HepG2 (cell line): Measurements from ENCODE around the gene HS3ST4. TPM values are rescaled to one million over a fixed set of nuclear protein-coding genes. Genes with fewer than 3 reads are reported as not detected.

Source experiments
- ATAC-seq: fragments of 200-7000 bp; cut with Tn5 transposase; 3 replicates; pipeline ENCODE4 v1.9.1; 2020; ENCODE audit warnings: mild to moderate bottlenecking, moderate library complexity
- BruUV-seq: library from RNA; stranded (reverse); fragments of 400-500 nt; replicated peaks from 2 replicates; lab custom pipeline; 2021; lab: Mats Ljungman, UMichigan
- CTCF ChIA-PET: fragments of 300-600 bp; formaldehyde crosslinking; extraction: SDS; loops from one replicate; lab custom pipeline; 2021; ENCODE audit warnings: low total read pairs, inconsistent platforms, low intra/inter-chr PET ratio; lab: Yijun Ruan, JAX
- POLR2A ChIA-PET: fragments of 350-600 bp; sonication (Branson Sonifier 250); formaldehyde crosslinking; loops from one replicate; lab custom pipeline; 2020; ENCODE audit warnings: antibody characterized with exemption, inconsistent platforms; lab: Yijun Ruan, JAX
- DNase-seq: peaks from one replicate; pipeline ENCODE4 v3.0.0-alpha.2; 2015; ENCODE audit warnings: low spot score
- FAIRE-seq: peaks from 3 replicates; lab custom pipeline; 2011; peaks lifted over from hg19 to GRCh38; lab: Jason Lieb, UNC
- H2AFZ ChIP-seq: one replicate; pipeline ENCODE4 v1.6.1; 2011; ENCODE audit warnings: low read length, inconsistent platforms
- H3K27ac ChIP-seq: fragments of 300-600 bp; 3 replicates; pipeline ENCODE4 v1.8.0; 2011; ENCODE audit warnings: mixed run types, mild to moderate bottlenecking, mixed read lengths, low read length, inconsistent platforms; ENCODE audit not compliant: insufficient read depth; ENCODE audit errors: extremely low read length
- H3K27me3 ChIP-seq, 2 experiments: fragments of 200-600 bp in 1 of 2; 2 replicates in 1 of 2; 3 replicates in 1 of 2; pipeline versions ENCODE4 v1.6.0 to v1.8.0; 2011; ENCODE audit warnings: low read length in 2 of 2, mild to moderate bottlenecking in 2 of 2, moderate library complexity in 2 of 2, inconsistent platforms in 1 of 2; ENCODE audit not compliant: insufficient read depth in 2 of 2, control insufficient read depth in 1 of 2
- H3K36me3 ChIP-seq, 2 experiments: fragments of 200-600 bp in 1 of 2; replicated peaks in 1 of 2; 2 replicates in 1 of 2; 3 replicates in 1 of 2; pipeline versions ENCODE4 v1.5.1 to v1.8.0; 2011; ENCODE audit warnings: low read length in 2 of 2, inconsistent platforms in 1 of 2; ENCODE audit not compliant: insufficient read depth in 2 of 2, control insufficient read depth in 1 of 2
- H3K4me1 ChIP-seq: 2 replicates; pipeline ENCODE4 v1.5.1; 2012; ENCODE audit warnings: low read length, inconsistent platforms; ENCODE audit not compliant: insufficient read depth
- H3K4me2 ChIP-seq: 2 replicates; pipeline ENCODE4 v1.6.0; 2011; ENCODE audit warnings: low read depth, low read length, inconsistent platforms
- H3K4me3 ChIP-seq, 3 experiments: fragments of 200-600 bp in 1 of 3; sonication (generic), shearing (Covaris generic) in 1 of 3; replicated peaks in 1 of 3; 2 replicates each; pipeline ENCODE4 v1.5.1; 2011 to 2016; ENCODE audit warnings: low read length in 3 of 3, inconsistent platforms in 2 of 3, low read depth in 2 of 3, mild to moderate bottlenecking in 2 of 3, control low read depth in 1 of 3, mixed read lengths in 1 of 3; ENCODE audit not compliant: insufficient read depth in 1 of 3
- H3K79me2 ChIP-seq: one replicate; pipeline ENCODE4 v1.6.1; 2011; ENCODE audit warnings: low read length, inconsistent platforms; ENCODE audit not compliant: insufficient read depth
- H3K9ac ChIP-seq: 2 replicates; pipeline ENCODE4 v1.6.0; 2011; ENCODE audit warnings: mild to moderate bottlenecking, low read depth, low read length, inconsistent platforms; ENCODE audit not compliant: insufficient read depth
- H3K9me3 ChIP-seq: 2 replicates; pipeline ENCODE4 v1.5.1; 2012; ENCODE audit warnings: mild to moderate bottlenecking, low read length
- H4K20me1 ChIP-seq: 2 replicates; pipeline ENCODE4 v1.6.0; 2011; ENCODE audit warnings: inconsistent platforms, mild to moderate bottlenecking, low read length, moderate library complexity; ENCODE audit not compliant: insufficient read depth
- FOXC1 ChIP-seq: sonication (generic); formaldehyde crosslinking; IDR thresholded peaks from 2 replicates; pipeline ENCODE4 v1.8.0; 2022; ENCODE audit warnings: mild to moderate bottlenecking, missing genetic modification reagents, borderline replicate concordance
- GPN1 ChIP-seq: sonication (generic); formaldehyde crosslinking; IDR thresholded peaks from 2 replicates; pipeline ENCODE4 v1.5.1; 2020; ENCODE audit warnings: missing genetic modification reagents, borderline replicate concordance
- PAF1 ChIP-seq: IDR thresholded peaks from 2 replicates; pipeline ENCODE4 v1.6.1; 2016; ENCODE audit warnings: missing genetic modification reagents, missing compliant biosample characterization
- PITX1 ChIP-seq: sonication (generic); formaldehyde crosslinking; IDR thresholded peaks from 2 replicates; pipeline ENCODE4 v1.5.1; 2020; ENCODE audit warnings: mild to moderate bottlenecking, missing genetic modification reagents
- PRPF4 ChIP-seq: fragments of 200-400 bp; formaldehyde crosslinking; IDR thresholded peaks from 2 replicates; pipeline ENCODE4 v1.6.1; 2016; ENCODE audit warnings: low read length, low read depth; ENCODE audit not compliant: poor library complexity, severe bottlenecking
- RFX3 ChIP-seq: IDR thresholded peaks from 2 replicates; pipeline ENCODE4 v1.6.1; 2016; ENCODE audit warnings: missing biosample characterization, missing genetic modification reagents
- TAF15 ChIP-seq: fragments of 200-400 bp; formaldehyde crosslinking; IDR thresholded peaks from one replicate; pipeline ENCODE4 v1.6.1; 2018; ENCODE audit warnings: mild to moderate bottlenecking, low read depth, low read length; ENCODE audit not compliant: poor library complexity, severe bottlenecking
- TCF12 ChIP-seq, 2 experiments: fragments of 450-650 bp in 1 of 2; sonication (generic) in 1 of 2; formaldehyde crosslinking in 1 of 2; IDR thresholded peaks; 2 replicates each; pipeline versions ENCODE4 v1.6.1 to v1.8.0; 2017 to 2022; ENCODE audit warnings: antibody characterized with exemption in 1 of 2, mild to moderate bottlenecking in 1 of 2, missing genetic modification reagents in 1 of 2, moderate library complexity in 1 of 2
- YEATS4 ChIP-seq: sonication (generic); formaldehyde crosslinking; IDR thresholded peaks from 2 replicates; pipeline ENCODE4 v1.4.0; 2020; ENCODE audit warnings: missing genetic modification reagents, borderline replicate concordance
- ZMAT3 ChIP-seq: sonication (generic); formaldehyde crosslinking; conservative IDR thresholded peaks from 2 replicates; pipeline ENCODE4 v1.7.0; 2021; ENCODE audit warnings: missing genetic modification reagents
- ZNF207 ChIP-seq: fragments of 450-650 bp; IDR thresholded peaks from 2 replicates; pipeline ENCODE4 v1.6.1; 2016; ENCODE audit warnings: antibody characterized with exemption, borderline replicate concordance
- ZNF260 ChIP-seq: sonication (generic); formaldehyde crosslinking; IDR thresholded peaks from 2 replicates; pipeline ENCODE4 v1.4.0; 2020; ENCODE audit warnings: missing genetic modification reagents, low read depth, mild to moderate bottlenecking, borderline replicate concordance
- ZNF343 ChIP-seq: sonication (generic); formaldehyde crosslinking; IDR thresholded peaks from 2 replicates; pipeline ENCODE4 v1.4.0; 2020; ENCODE audit warnings: mild to moderate bottlenecking, missing genetic modification reagents
- ZNF768 ChIP-seq: sonication (generic); formaldehyde crosslinking; IDR thresholded peaks from 2 replicates; pipeline ENCODE4 v1.4.0; 2020; ENCODE audit warnings: missing genetic modification reagents
- ZNF839 ChIP-seq: sonication (generic); formaldehyde crosslinking; IDR thresholded peaks from 2 replicates; pipeline ENCODE4 v1.4.0; 2020; ENCODE audit warnings: missing genetic modification reagents, mild to moderate bottlenecking, borderline replicate concordance
- WGBS: methylation state at CpG from one replicate; pipeline ENCODE4 v1.1.6; 2017; ENCODE audit warnings: low lambda C conversion rate; 5-methylcytosine and 5-hydroxymethylcytosine counted together
- in situ Hi-C: cut with HindIII; loops from 2 replicates; pipeline ENCODE4 v1.10.0; 2017; ENCODE audit warnings: low pct_unique_long_range_greater_than_20kb; ENCODE audit not compliant: extremely low pct_ligation_motif_present
- intact Hi-C: fragments of 100-400 bp; cut with micrococcal nuclease; formaldehyde crosslinking; loops from one replicate; pipeline ENCODE4 v1.10.0; 2022; ENCODE audit not compliant: unreplicated experiment
- polyA plus RNA-seq, 8 experiments: library from polyadenylated mRNA; depleted of rRNA in 3 of 8; stranded (reverse) in 7 of 8; unstranded in 1 of 8; fragments of >200 nt; fragmentation: Illumina TruSeq in 4 of 8; extraction: Trizol in 4 of 8; gene quantifications; 2 replicates each; pipeline versions ENCODE4 v1.2.1 to v1.2.3, GENCODE V29; 2011 to 2016; ENCODE audit warnings: low read depth in 4 of 8, missing spikeins in 1 of 8, mixed read lengths in 1 of 8; ENCODE audit not compliant: insufficient read depth in 1 of 8
- total RNA-seq, 5 experiments: library from RNA; depleted of rRNA; stranded (reverse); fragments of >200 nt; fragmentation: Illumina TruSeq; extraction: Trizol; gene quantifications; 2 replicates each; pipeline ENCODE4 v1.2.3, GENCODE V29; 2016; ENCODE audit warnings: low read depth in 1 of 5
- TF ChIP-seq, protein P1 (sequence below): sonication (generic); formaldehyde crosslinking; IDR thresholded peaks from 2 replicates; pipeline ENCODE4 v1.5.1; 2020; ENCODE audit warnings: missing genetic modification reagents, mild to moderate bottlenecking, borderline replicate concordance
- TF ChIP-seq, protein P2 (sequence below): sonication (generic); formaldehyde crosslinking; IDR thresholded peaks from 2 replicates; pipeline ENCODE4 v1.4.0; 2020; ENCODE audit warnings: low read depth, mild to moderate bottlenecking, missing genetic modification reagents

Gene HS3ST4
- total and polyA plus RNA-seq, 2 of the 13 experiments (the other 11 are each of a cell fraction or from before 2014, with no cell fraction given) = not detected

DNA sequence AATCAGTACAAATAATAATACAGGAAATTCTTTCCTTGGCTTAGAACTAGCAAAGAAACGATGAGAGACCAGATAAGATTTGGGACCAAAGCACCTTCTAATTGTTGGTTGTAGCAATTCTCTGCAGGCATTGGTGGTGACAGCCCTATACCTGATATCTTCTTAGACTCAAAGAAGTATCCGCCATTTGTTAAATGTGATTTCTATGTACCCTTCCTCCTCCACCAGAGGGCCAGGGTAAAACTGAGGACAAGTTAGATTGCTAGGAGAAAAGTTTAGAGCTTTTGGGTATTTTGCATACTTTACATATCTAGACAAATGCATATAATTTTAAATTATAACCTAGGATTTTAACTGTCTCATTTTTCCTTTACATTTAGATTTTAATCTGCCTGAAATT is 304.3 kb downstream of the HS3ST4 start (continued):
- no peak for TF ChIP-seq TCF12 (IDR thresholded peaks at IDR 0.05)
- TF ChIP-seq TCF12 (CRISPR knock-in tag; IDR thresholded peaks at IDR 0.05) = no peak
- TF ChIP-seq, all 625 proteins: peak for 0

DNA sequence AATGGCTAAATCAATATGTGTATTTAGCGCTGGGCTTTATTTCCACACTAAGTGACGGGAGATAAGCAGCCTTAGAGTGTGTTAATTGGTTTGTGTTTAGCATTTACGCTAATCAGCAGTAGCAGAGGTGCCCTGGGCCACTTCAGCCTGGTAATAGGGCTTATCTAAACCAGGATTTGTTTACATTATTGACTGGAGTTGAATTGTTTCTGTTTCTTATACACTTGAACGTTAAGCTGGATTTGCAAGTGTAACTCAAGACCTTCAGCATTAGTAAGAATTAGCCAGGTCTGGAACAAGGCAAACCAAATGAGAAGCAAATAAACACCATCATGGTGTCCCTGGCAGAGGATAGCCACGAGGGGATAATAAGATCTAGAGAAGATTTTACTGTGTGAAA is 313.6 kb downstream of the HS3ST4 start:
- TF ChIP-seq ZNF768 (CRISPR knock-in tag) = no peak
- TF ChIP-seq, protein P1, sequence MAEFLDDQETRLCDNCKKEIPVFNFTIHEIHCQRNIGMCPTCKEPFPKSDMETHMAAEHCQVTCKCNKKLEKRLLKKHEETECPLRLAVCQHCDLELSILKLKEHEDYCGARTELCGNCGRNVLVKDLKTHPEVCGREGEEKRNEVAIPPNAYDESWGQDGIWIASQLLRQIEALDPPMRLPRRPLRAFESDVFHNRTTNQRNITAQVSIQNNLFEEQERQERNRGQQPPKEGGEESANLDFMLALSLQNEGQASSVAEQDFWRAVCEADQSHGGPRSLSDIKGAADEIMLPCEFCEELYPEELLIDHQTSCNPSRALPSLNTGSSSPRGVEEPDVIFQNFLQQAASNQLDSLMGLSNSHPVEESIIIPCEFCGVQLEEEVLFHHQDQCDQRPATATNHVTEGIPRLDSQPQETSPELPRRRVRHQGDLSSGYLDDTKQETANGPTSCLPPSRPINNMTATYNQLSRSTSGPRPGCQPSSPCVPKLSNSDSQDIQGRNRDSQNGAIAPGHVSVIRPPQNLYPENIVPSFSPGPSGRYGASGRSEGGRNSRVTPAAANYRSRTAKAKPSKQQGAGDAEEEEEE = no peak
- no peak for TF ChIP-seq ZMAT3
- TF ChIP-seq PAF1 (CRISPR knock-in tag) = no peak
- TF ChIP-seq PRPF4 = no peak
- no peak for TF ChIP-seq ZNF260 (CRISPR knock-in tag)
- TF ChIP-seq GPN1 (CRISPR knock-in tag) = no peak
- no peak for TF ChIP-seq ZNF207
- no peak for TF ChIP-seq YEATS4 (CRISPR knock-in tag)
- TF ChIP-seq ZNF839 (CRISPR knock-in tag) = no peak
- no peak for TF ChIP-seq ZNF343
- TF ChIP-seq RFX3 (CRISPR knock-in tag) = no peak
- no peak for TF ChIP-seq TAF15
- no peak for TF ChIP-seq PITX1
- no peak for TF ChIP-seq FOXC1 (CRISPR knock-in tag)
- TF ChIP-seq, protein P2, sequence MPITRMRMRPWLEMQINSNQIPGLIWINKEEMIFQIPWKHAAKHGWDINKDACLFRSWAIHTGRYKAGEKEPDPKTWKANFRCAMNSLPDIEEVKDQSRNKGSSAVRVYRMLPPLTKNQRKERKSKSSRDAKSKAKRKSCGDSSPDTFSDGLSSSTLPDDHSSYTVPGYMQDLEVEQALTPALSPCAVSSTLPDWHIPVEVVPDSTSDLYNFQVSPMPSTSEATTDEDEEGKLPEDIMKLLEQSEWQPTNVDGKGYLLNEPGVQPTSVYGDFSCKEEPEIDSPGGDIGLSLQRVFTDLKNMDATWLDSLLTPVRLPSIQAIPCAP (CRISPR knock-in tag) = no peak
- ATAC-seq = no peak
- Histone ChIP-seq H3K9ac (no peak overlapping the region), H3K4me3 (no peak overlapping the region), H3K4me2 (no peak overlapping the region), H3K9me3 (peaks cover 73% of the 10 kb centered on the region), H3K79me2 (no peaks in the 10 kb centered on the region), H2AFZ (no peak overlapping the region), H3K27ac (no peak overlapping the region), H3K36me3 (no peaks in the 10 kb centered on the region), H4K20me1 (no peaks in the 10 kb centered on the region), H3K27me3 (no peaks in the 10 kb centered on the region), H3K4me1 (no peaks in the 10 kb centered on the region)
- ChIA-PET POLR2A (no interaction called here), CTCF (no interaction called here)
- intact Hi-C loops (no loop called here), in situ Hi-C loops (no loop called here)
- no peak for FAIRE-seq
- no TSS peak for BruUV-seq
- no peak for DNase-seq
- 12% methylated on average over 5 of the region's 5 CpGs for whole genome bisulfite sequencing
